NCI-H2171 treated with DMSO at 0.1 percent for 48 hours (cell line): ENCODE measurements around the gene CFAP46.
A peak's percentile ranks its signal among the peaks of the same experiment; 100 is the strongest.

Experiments
- DNase-seq: peaks from one replicate; lab custom pipeline; 2025; lab: John Stamatoyannopoulos, UW

The CFAP46 gene

DNA sequence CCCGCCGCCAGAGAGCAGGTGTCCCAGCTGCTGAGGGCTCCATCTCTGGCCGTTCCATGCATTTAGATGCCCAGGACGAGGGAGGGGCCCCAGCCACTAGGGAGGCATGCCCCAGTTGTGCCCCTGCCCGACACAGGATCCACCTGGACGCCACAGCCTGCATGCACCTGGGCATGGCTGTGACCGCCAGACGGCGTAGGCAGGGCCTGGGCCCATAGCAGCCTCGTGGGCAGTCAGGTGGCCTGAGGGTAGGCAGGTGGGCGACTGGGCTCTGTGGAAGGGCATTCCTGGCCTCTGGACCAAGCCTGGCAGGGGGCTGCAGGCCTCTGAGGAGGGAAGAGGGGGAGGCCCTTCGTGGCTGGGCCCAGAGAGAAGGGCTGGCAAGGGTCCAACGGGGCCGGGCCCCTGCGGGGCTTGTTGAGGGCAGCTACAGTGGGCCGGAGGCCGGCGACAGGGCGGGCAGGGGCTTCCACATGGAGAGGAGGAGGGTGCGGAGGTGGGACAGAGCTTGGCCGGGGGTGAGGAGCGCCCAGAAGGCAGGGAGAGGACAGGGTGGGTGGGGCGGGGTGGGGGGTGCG is 80.4 kb downstream of the CFAP46 start:
- DNase-seq: no peak

- DNase-seq: no peak
These were observed 81.2 kb downstream of the CFAP46 start for GRCh38 chr10:132861116-132861691.

DNA sequence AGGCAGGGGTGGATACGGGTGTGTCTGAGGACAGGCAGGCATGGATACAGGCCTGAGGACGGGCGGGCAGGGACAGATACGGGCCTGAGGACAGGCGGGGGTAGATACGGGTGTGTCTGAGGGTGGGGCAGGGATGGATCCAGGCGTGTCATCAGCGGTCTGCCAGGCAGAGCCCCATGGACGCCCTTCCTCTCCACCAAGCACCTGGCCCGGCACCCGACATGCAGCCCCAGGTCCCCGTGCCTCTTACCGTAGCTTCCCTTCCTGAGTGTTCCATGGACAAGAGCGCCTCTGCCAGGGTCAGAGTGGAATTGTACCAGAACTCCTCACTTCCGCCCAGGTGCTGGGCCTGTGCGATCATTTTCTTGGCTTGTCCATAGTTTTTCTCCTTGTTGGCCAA is 81.8 kb downstream of the CFAP46 start:
- DNase-seq: no peak

DNA sequence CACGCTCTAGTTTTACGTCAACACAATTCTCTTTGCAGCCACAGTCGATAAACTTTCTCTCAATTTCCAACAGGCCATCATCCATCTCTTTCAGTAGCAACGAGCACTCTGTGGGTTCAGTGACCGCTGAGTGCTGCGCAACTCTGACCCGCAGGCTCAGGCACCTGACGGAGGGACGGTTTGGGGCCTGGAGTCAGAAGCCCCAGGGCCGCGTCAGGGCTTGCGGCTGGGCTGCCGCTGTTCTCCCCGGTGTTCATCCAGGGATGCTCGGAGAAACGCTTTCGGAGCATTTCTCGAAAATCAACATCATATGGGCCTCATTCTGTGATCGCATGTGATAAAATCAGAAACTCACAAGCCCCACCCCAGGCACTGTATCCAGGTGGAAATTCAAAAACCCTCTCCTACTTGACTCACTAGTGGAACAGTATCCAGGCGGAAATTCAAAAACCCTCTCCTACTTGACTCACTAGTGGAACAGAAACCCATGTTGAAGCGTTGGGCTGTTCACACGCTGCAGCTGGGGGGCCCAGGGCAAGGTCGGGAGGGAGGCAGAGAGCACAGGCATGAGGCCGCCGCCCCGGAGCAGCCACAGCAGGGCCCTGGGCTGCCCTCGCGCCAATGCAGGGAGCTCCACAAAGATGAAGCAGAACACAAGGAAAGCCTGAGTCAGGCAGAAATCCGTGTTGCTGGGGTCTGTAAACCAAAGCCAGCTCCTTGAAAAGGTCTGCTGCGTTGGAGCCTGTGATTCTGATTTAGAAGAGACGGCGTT is 83.1 kb downstream of the CFAP46 start:
- no peak for DNase-seq

DNA sequence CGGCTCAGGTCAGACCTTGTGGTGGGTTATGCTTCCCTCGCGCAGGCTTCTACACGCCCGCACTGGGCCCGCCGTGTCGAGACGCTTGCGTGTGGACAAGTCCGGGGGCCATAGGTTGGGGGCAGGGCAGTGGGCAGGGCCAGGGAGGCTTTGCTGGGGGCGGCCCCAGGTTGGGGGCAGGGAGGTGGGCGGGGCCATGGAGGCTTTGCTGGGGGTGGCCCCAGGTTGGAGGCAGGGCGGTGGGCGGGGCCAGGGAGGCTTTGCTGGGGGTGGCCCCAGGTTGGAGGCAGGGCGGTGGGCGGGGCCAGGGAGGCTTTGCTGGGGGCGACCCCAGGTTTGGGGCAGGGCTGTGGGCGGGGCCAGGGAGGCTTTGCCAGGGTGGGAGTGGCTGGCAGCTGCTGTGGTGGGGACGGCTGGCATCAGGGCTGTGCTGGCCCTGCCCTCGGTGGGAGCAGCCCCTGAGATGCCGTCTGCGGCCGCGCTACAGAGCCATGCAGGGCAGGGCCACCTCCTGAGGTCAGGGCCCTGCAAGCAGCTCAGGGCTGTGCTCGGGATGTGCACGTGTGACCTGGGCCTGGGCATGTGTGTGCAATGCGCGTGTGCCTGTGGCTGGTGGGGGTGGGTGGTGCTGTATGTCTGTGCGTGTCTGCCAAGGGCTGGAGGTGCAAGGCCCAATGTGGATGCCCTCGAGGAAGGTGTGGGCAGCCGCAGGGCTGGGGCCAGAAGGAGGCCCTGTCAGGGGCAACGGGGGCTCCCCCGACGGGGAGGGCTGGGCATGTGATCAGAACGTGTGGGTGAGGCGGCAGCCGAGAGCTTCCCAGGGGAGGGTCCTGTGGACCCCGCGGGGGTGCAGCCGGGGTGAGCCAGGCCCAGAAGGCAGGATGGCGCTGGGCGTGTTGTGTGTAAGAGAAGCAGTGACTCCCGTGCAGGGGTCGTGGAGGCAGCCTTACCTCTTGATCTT is 84.0 kb downstream of the CFAP46 start:
- DNase-seq: no peak

GRCh38 chr10:132856869-132857524 is 85.4 kb downstream of the CFAP46 start:
- no peak for DNase-seq

- no peak for DNase-seq
These were observed 86.5 kb downstream of the CFAP46 start for GRCh38 chr10:132855889-132856288.

DNA sequence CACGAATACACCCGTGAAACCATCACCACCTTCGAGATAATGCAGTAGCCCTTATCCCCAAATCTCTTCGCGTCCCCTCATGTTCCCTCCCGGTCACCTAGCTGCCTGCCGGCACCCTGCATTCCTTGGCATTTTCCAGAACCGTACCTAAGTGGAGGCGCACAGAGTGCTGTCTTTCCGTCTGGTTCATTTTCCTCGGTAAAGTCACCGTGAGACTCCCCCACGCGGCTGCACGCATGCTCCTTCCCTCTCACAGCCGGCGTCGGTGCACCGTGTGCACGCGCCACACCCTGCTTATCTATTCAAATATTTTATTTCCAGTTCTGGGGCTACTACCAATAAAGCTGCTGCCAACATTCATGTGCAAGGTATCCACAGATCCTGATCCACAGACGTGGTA is 90.9 kb downstream of the CFAP46 start:
- no peak for DNase-seq

GRCh38 chr10:132850896-132851295 is 91.5 kb downstream of the CFAP46 start:
- DNase-seq: no peak

DNA sequence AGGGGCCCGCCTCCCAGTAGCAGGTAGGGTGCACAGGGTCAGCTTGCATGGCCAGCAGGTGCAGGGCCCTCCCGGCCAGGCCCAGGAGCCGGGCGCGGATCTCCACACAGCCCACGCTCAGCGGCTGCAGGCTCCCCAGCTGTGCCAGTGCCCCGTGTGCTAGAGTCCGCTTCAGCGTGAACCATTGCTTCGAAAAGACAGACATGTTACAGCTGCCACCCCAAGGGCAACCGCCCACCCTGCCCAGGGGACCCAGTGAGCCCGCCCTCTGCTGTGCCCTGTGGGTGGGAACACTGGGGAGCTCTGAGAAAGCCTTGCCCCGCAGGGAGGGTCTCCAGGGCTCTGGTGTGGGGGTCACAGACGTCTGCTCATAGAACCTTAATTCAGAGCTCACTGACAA is 92.1 kb downstream of the CFAP46 start:
- no peak for DNase-seq

DNA sequence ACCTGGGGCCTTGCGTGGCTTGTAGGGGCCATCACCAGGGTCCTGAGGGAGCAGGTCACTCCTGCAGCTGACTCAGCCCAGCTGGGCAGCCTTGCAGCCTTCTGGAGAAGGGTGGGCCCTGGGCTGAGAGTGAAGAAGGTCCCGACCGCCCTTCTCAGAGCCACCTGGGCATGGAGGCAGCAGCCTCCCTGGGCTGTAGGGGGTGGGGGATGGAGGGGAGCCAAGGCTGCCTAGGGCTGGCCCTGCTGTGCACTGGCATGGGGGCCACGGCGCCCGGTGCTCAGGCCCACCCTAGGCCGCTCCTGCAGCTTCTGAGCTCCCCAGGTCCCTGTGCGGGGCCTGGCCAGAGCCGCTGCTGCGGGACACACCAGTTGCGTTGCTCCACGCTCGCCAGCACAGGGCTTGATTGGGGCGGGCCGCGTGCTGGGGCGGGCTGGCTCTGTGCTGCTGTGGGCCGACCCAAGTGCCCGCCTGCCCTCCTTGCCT is 92.8 kb downstream of the CFAP46 start:
- DNase-seq: no peak

GRCh38 chr10:132848951-132849545 is 93.3 kb downstream of the CFAP46 start:
- peak; percentile 66 for DNase-seq

- no peak for DNase-seq
These were observed 94.1 kb downstream of the CFAP46 start for GRCh38 chr10:132848291-132848701.

DNA sequence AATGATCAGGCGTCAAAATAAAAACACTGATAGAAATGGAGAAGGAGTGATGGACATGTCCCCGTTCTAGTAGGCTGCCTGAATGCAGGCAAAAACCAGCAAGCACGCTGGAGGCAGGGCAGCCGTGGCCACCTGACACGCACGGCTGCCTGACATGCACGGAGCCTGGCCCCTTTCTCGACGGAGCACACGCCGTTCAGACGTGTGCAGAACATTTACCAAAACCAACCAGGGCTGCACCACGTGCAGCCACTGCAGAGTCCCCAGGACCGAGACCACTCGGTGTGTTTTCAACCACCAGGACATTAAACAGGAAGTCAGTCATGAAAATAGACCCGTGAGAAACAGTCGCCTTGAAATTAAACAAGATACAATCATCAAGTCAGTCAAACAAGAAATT is 94.5 kb downstream of the CFAP46 start:
- DNase-seq: no peak

GRCh38 chr10:132847416-132847777 is 95.0 kb downstream of the CFAP46 start:
- DNase-seq: no peak

- no peak for DNase-seq
These were observed 95.5 kb downstream of the CFAP46 start for GRCh38 chr10:132846631-132847415.

DNA sequence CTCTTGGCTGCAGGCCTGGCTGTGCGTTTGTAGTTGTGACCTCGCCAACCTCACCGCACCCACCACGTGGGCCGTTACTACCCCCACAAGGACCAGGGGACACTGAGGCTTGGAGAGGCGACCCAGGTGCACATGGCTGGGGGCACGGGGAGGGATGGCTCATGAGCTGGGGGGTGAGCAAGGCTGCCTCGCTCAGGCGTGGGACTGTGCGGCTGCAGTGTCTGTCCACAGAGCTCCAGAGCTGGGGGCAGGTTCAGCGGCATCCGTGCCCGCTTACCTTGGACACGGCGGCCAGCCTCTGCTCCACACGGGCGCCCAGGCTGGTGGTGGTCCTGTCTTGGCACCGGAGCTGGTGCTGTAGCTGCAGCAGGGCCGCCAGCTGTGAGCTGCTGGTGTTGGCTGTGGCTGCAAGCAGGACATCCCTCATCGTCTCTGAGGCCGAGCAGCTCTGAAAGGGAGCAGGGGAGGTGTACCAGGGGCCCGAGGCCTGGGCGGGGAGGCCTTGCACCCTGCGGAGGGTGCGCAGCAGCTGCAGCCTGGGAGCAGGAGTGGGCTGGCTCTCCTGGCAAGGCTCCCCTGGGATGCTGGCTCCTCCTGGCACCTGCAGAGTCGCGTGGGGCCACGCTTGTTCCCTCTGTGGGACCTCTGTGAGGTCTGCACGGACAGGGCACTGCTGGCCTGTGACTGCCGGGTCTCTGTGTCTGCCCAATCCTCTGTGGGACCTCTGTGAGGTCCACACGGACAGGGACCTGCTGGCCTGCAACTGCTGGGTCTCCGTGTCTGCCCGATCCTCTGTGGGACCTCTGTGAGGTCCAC is 96.4 kb downstream of the CFAP46 start:
- no peak for DNase-seq

- no peak for DNase-seq
These were observed 97.3 kb downstream of the CFAP46 start for GRCh38 chr10:132845041-132845551.

- no peak for DNase-seq
These were observed 98.1 kb downstream of the CFAP46 start for GRCh38 chr10:132844069-132844809.
